K562 (cell line): ENCODE measurements around the gene PI4KA. TPM values are rescaled to one million over a fixed set of nuclear protein-coding genes. Genes with fewer than 3 reads are reported as not detected.

Source experiments
- ATAC-seq: fragments of 200-7000 bp; cut with Tn5 transposase; 3 replicates; pipeline ENCODE4 v1.9.1; 2020; ENCODE audit warnings: moderate library complexity
- BruUV-seq: library from RNA; stranded (reverse); fragments of 400-500 nt; replicated peaks from 2 replicates; lab custom pipeline; 2021; lab: Mats Ljungman, UMichigan
- CTCF ChIA-PET: fragments of 300-600 bp; formaldehyde crosslinking; extraction: SDS; loops from one replicate; lab custom pipeline; 2021; ENCODE audit warnings: low intra/inter-chr PET ratio; lab: Yijun Ruan, JAX
- POLR2A ChIA-PET: fragments of 300-600, 350-650 bp; sonication (Branson Sonifier 250); formaldehyde crosslinking; extraction: SDS; loops from one replicate; lab custom pipeline; 2021; ENCODE audit warnings: antibody characterized with exemption, inconsistent platforms; lab: Yijun Ruan, JAX
- DNase-seq, 4 experiments: peaks; one replicate each; pipeline versions ENCODE4 v3.0.0 to v3.0.0-alpha.2; 2011 to 2018; ENCODE audit warnings: low spot score in 3 of 4, mixed read lengths in 3 of 4; ENCODE audit errors: extremely low read depth in 1 of 4
- FAIRE-seq: peaks from 2 replicates; lab custom pipeline; 2011; peaks lifted over from hg19 to GRCh38; lab: Jason Lieb, UNC
- H2AFZ ChIP-seq: 2 replicates; pipeline ENCODE4 v1.6.0; 2011; ENCODE audit warnings: low read depth, low read length, control low read depth, inconsistent platforms
- H3K27ac ChIP-seq: fragments of 200-600 bp; 3 replicates; pipeline ENCODE4 v1.8.0; 2011; ENCODE audit warnings: low read depth, mild to moderate bottlenecking, control low read depth, inconsistent platforms, low read length, moderate library complexity, mixed read lengths; ENCODE audit errors: extremely low read depth
- H3K27me3 ChIP-seq, 2 experiments: fragments of 300-600 bp in 1 of 2; 2 replicates in 1 of 2; 3 replicates in 1 of 2; pipeline versions ENCODE4 v1.6.0 to v1.8.0; 2011; ENCODE audit warnings: inconsistent platforms in 2 of 2, low read length in 2 of 2, mild to moderate bottlenecking in 1 of 2, mixed read lengths in 1 of 2, moderate library complexity in 1 of 2; ENCODE audit not compliant: control insufficient read depth in 2 of 2, insufficient read depth in 2 of 2
- H3K36me3 ChIP-seq: fragments of 300-600 bp; 3 replicates; pipeline ENCODE4 v1.8.0; 2011; ENCODE audit warnings: mild to moderate bottlenecking, low read length, inconsistent platforms; ENCODE audit not compliant: control insufficient read depth, insufficient read depth
- H3K4me1 ChIP-seq, 2 experiments: fragments of 200-600 bp in 1 of 2; replicated peaks in 1 of 2; 2 replicates in 1 of 2; 3 replicates in 1 of 2; pipeline versions ENCODE4 v1.5.1 to v1.8.0; 2011; ENCODE audit warnings: inconsistent platforms in 2 of 2, low read length in 2 of 2, mild to moderate bottlenecking in 1 of 2, mixed read lengths in 1 of 2, moderate library complexity in 1 of 2; ENCODE audit not compliant: control insufficient read depth in 2 of 2, insufficient read depth in 2 of 2
- H3K4me2 ChIP-seq: 2 replicates; pipeline ENCODE4 v1.6.1; 2011; ENCODE audit warnings: low read length, control low read depth, inconsistent platforms, mixed read lengths; ENCODE audit not compliant: insufficient read depth
- H3K4me3 ChIP-seq: fragments of 200-600 bp; sonication (generic), shearing (Covaris generic); 2 replicates; pipeline ENCODE4 v1.5.1; 2016; ENCODE audit warnings: control low read depth, inconsistent platforms
- H3K79me2 ChIP-seq: fragments of 200-600 bp; 3 replicates; pipeline ENCODE4 v1.8.0; 2011; ENCODE audit warnings: low read length, inconsistent platforms; ENCODE audit not compliant: control insufficient read depth, insufficient read depth
- H3K9ac ChIP-seq, 2 experiments: 2 replicates each; pipeline versions ENCODE4 v1.6.0 to v1.6.1; 2011; ENCODE audit warnings: low read depth in 2 of 2, low read length in 2 of 2, control low read depth in 1 of 2, inconsistent platforms in 1 of 2, mild to moderate bottlenecking in 1 of 2, mixed read lengths in 1 of 2; ENCODE audit not compliant: insufficient read depth in 1 of 2
- H3K9me1 ChIP-seq: one replicate; pipeline ENCODE4 v1.6.0; 2011; ENCODE audit warnings: inconsistent platforms, mild to moderate bottlenecking, low read length, moderate library complexity; ENCODE audit not compliant: control insufficient read depth, insufficient read depth
- H3K9me3 ChIP-seq: replicated peaks from 2 replicates; pipeline ENCODE4 v1.5.1; 2011; ENCODE audit warnings: low read depth, low read length, inconsistent platforms; ENCODE audit not compliant: control insufficient read depth, insufficient read depth
- H4K20me1 ChIP-seq: replicated peaks from 2 replicates; pipeline ENCODE4 v1.6.1; 2011; ENCODE audit warnings: low read length, inconsistent platforms, mixed read lengths; ENCODE audit not compliant: control insufficient read depth, insufficient read depth
- BCLAF1 ChIP-seq, 2 experiments: fragments of 450-650 bp in 1 of 2; IDR thresholded peaks; 2 replicates each; pipeline ENCODE4 v1.6.1; 2011 to 2017; ENCODE audit warnings: low read depth in 2 of 2, antibody characterized with exemption in 1 of 2, borderline replicate concordance in 1 of 2, low read length in 1 of 2, mild to moderate bottlenecking in 1 of 2, mixed read lengths in 1 of 2; ENCODE audit not compliant: control insufficient read depth in 1 of 2
- CBX2 ChIP-seq: fragments of 200-600 bp; sonication (generic); IDR thresholded peaks from one replicate; pipeline ENCODE4 v1.6.1; 2012; ENCODE audit warnings: mild to moderate bottlenecking, low read length, inconsistent platforms; ENCODE audit not compliant: insufficient read depth, poor library complexity, severe bottlenecking
- E2F3 ChIP-seq: fragments of 250-450 bp; sonication (Bioruptor Pico); IDR thresholded peaks from 2 replicates; pipeline ENCODE4 v1.4.0; 2020; ENCODE audit warnings: mild to moderate bottlenecking
- FOXK2 ChIP-seq, 2 experiments: fragments of 450-650 bp; IDR thresholded peaks in 1 of 2; conservative IDR thresholded peaks in 1 of 2; 2 replicates each; pipeline ENCODE4 v1.6.1; 2016; ENCODE audit warnings: low read depth in 2 of 2, mild to moderate bottlenecking in 1 of 2
- LCOR ChIP-seq: sonication (generic); formaldehyde crosslinking; IDR thresholded peaks from 2 replicates; pipeline ENCODE4 v1.8.0; 2022; ENCODE audit warnings: mild to moderate bottlenecking, missing genetic modification reagents
- NONO ChIP-seq, 2 experiments: fragments of 200-400 bp in 1 of 2; fragments of 450-650 bp in 1 of 2; formaldehyde crosslinking in 1 of 2; IDR thresholded peaks; 2 replicates each; pipeline ENCODE4 v1.6.1; 2017; ENCODE audit warnings: low read depth in 2 of 2, mild to moderate bottlenecking in 2 of 2, moderate library complexity in 2 of 2, low read length in 1 of 2
- OTX1 ChIP-seq: fragments of 450-650 bp; formaldehyde crosslinking; IDR thresholded peaks from 2 replicates; pipeline ENCODE4 v1.4.0; 2022; ENCODE audit warnings: mild to moderate bottlenecking
- ZBTB49 ChIP-seq: sonication (generic); formaldehyde crosslinking; IDR thresholded peaks from 2 replicates; pipeline ENCODE4 v1.8.0; 2022; ENCODE audit warnings: missing genetic modification reagents, mild to moderate bottlenecking, borderline replicate concordance
- ZNF121 ChIP-seq: sonication (generic); formaldehyde crosslinking; conservative IDR thresholded peaks from 2 replicates; pipeline ENCODE4 v1.8.0; 2022; ENCODE audit warnings: missing genetic modification reagents
- ZNF347 ChIP-seq: fragments of 450-650 bp; formaldehyde crosslinking; IDR thresholded peaks from 2 replicates; pipeline ENCODE4 v1.4.0; 2020; ENCODE audit warnings: low read depth, mild to moderate bottlenecking, moderate library complexity
- ZNF639 ChIP-seq, 2 experiments: fragments of 200-800 bp in 1 of 2; sonication (Bioruptor generic) in 1 of 2; sonication (generic) in 1 of 2; formaldehyde crosslinking in 1 of 2; IDR thresholded peaks in 1 of 2; conservative IDR thresholded peaks in 1 of 2; 2 replicates each; pipeline versions ENCODE4 v1.5.0 to v1.6.1; 2016 to 2020; ENCODE audit warnings: missing compliant biosample characterization in 1 of 2, missing genetic modification characterization in 1 of 2, missing genetic modification reagents in 1 of 2
- WGBS: fragments of 100-300 bp; shearing (Covaris generic); methylation state at CpG from one replicate; pipeline ENCODE4 v1.1.6; 2016; ENCODE audit warnings: low coverage, mixed read lengths; ENCODE audit not compliant: insufficient coverage; ENCODE audit errors: missing lambda C conversion rate; 5-methylcytosine and 5-hydroxymethylcytosine counted together
- in situ Hi-C: fragments of 300-500 bp; cut with MboI; formaldehyde crosslinking; loops from 4 replicates; pipeline ENCODE4 v1.15.0; 2018; ENCODE audit warnings: inconsistent platforms, mixed read lengths
- intact Hi-C: fragments of 100-400 bp; cut with micrococcal nuclease; formaldehyde crosslinking; loops from 2 replicates; pipeline ENCODE4 v1.14.2; 2022
- polyA plus RNA-seq, 8 experiments: library from polyadenylated mRNA; depleted of rRNA in 4 of 8; stranded (reverse) in 5 of 8; unstranded in 3 of 8; fragments of >200 nt; fragmentation: Nextera tagmentation in 2 of 8; fragmentation: Illumina TruSeq in 1 of 8; extraction: Ambion mirVana in 2 of 8; extraction: Trizol in 1 of 8; gene quantifications; 2 replicates each; pipeline versions ENCODE4 v1.2.1 to v1.2.3, GENCODE V29; 2011 to 2014; ENCODE audit warnings: inconsistent platforms in 1 of 8, missing spikeins in 1 of 8
- total RNA-seq, 7 experiments: library from RNA; depleted of rRNA in 6 of 7; stranded (reverse); fragments of >200 nt in 6 of 7; fragmentation: Illumina TruSeq in 2 of 7; extraction: Trizol in 2 of 7; gene quantifications; 2 replicates each; pipeline versions ENCODE4 v1.2.1 to v1.2.3, GENCODE V29; 2011 to 2021; ENCODE audit warnings: low replicate concordance in 1 of 7

Gene PI4KA
- total and polyA plus RNA-seq, 9 of the 15 experiments (the other 6 are each of a cell fraction or from before 2014, with no cell fraction given): 7.3 to 187 (median 84.7) TPM

GRCh38 chr22:20660441-20661054 is 198.1 kb downstream of the PI4KA start:
- ATAC-seq (no peak), FAIRE-seq (no peak), DNase-seq (no peak)
- H3K36me3 ChIP-seq: no peaks in the 10 kb centered on the region
- no peak overlapping the region for H3K27ac ChIP-seq
- no peak overlapping the region for H3K4me2 ChIP-seq
- no peaks in the 10 kb centered on the region for H3K79me2 ChIP-seq
- WGBS: 3% methylated on average over 6 of the region's 6 CpGs
- in situ Hi-C loops: no loop called here
- no peak overlapping the region for H2AFZ ChIP-seq
- intact Hi-C loops: no loop called here
- H3K9ac ChIP-seq: no peak overlapping the region
- H3K9me1 ChIP-seq: no peaks in the 10 kb centered on the region
- H3K4me3 ChIP-seq: no peak overlapping the region
- TSS peak; percentile 22 for BruUV-seq
- H3K9me3 ChIP-seq: peaks cover 8% of the 10 kb centered on the region; the same call in 1 of the 2 replicates
- ChIA-PET CTCF (no interaction called here), POLR2A (interaction anchor here (0.8 kb wide), 1 partner anchor 350 kb away, joined by 4 read pairs; no protein-coding TSS in a partner anchor)
- H3K4me1 ChIP-seq: no peaks in the 10 kb centered on the region; a peak in 1 of 5 replicates
- H3K27me3 ChIP-seq: peaks cover 30 to 36% of the 10 kb centered on the region in 2 experiments
- H4K20me1 ChIP-seq: no peaks in the 10 kb centered on the region
- TF ChIP-seq LCOR (CRISPR knock-in tag) (0 out of 2 replicates have a peak, but pooled peaks have one; percentile 25), ZBTB49 (CRISPR knock-in tag) (no peak), ZNF121 (CRISPR knock-in tag) (no peak), FOXK2 (conservative IDR thresholded peaks at IDR 0.05 in 1 of 2, IDR thresholded peaks at IDR 0.05 in 1 of 2; ENCODE audit: low read depth in 2 of 2) (0 out of 4 replicates have a peak, but pooled peaks of 1 of the 2 experiments have one; percentile 10), BCLAF1 (IDR thresholded peaks at IDR 0.05; ENCODE audit: borderline replicate concordance in 1 of 2, control insufficient read depth in 1 of 2, low read depth in 2 of 2, low read length in 1 of 2) (0 out of 4 replicates have a peak, but pooled peaks of 1 of the 2 experiments have one; percentile 13), OTX1 (CRISPR knock-in tag) (0 out of 2 replicates have a peak, but pooled peaks have one; percentile 47), ZNF347 (CRISPR knock-in tag) (0 out of 2 replicates have a peak, but pooled peaks have one; percentile 25), CBX2 (peak; percentile 99), NONO (IDR thresholded peaks at IDR 0.05; ENCODE audit: low read depth in 2 of 2, low read length in 1 of 2) (0 out of 4 replicates have a peak, but pooled peaks of 1 of the 2 experiments have one; percentile 10), ZNF639 (CRISPR knock-in tag; conservative IDR thresholded peaks at IDR 0.05 in 1 of 2, IDR thresholded peaks at IDR 0.05 in 1 of 2) (0 out of 4 replicates have a peak, but pooled peaks of 1 of the 2 experiments have one; percentile 28), E2F3 (CRISPR knock-in tag) (no peak)
